Omental fat pad (tissue), 4 donors: ENCODE measurements around the gene ZFYVE16. TPM values are rescaled to one million over a fixed set of nuclear protein-coding genes. Genes with fewer than 3 reads are reported as not detected.

Experiments used
- ATAC-seq: fragments of 150-250 bp; one replicate; pipeline ENCODE4 v1.9.1; 2016; ENCODE audit warnings: mild to moderate bottlenecking, moderate library complexity; ENCODE audit not compliant: low FRiP score
- DNase-seq: peaks from one replicate; pipeline ENCODE4 v3.0.0-alpha.2; 2019; ENCODE audit warnings: low spot score
- CTCF ChIP-seq, 3 donors: fragments of 450-650 bp; IDR thresholded peaks; one replicate each; pipeline ENCODE4 v1.5.1; 2016 to 2017; ENCODE audit warnings: antibody characterized with exemption in 3 of 3, mild to moderate bottlenecking in 3 of 3, moderate library complexity in 2 of 3
- small RNA-seq: library from RNA; depleted of rRNA; stranded (forward); fragments of <200 nt; gene quantifications from one replicate; pipeline ENCODE3, GENCODE V24; 2016
- total RNA-seq, 4 donors: library from RNA; depleted of rRNA; stranded (reverse); fragments of >200 nt; gene quantifications; one replicate each; pipeline ENCODE4 v1.1.0, GENCODE V29; 2016

The ZFYVE16 gene
- total RNA-seq, 4 donors from 2014 or later, result 24.2 to 71.2 (median 30.5) TPM

GRCh38 chr5:80504833-80505232 is 97.0 kb downstream of the ZFYVE16 start:
- no peak for TF ChIP-seq CTCF (IDR thresholded peaks at IDR 0.05)
- DNase-seq (no peak), ATAC-seq (no peak)

GRCh38 chr5:80507663-80508062 is 99.8 kb downstream of the ZFYVE16 start:
- no peak for ATAC-seq
- DNase-seq, result no peak

GRCh38 chr5:80508844-80509243 is 101.0 kb downstream of the ZFYVE16 start:
- no peak for ATAC-seq
- no peak for DNase-seq
- no peak for TF ChIP-seq CTCF (IDR thresholded peaks at IDR 0.05)

More at GRCh38 chr5:80507663-80508062, 99.8 kb downstream of the ZFYVE16 start:
- TF ChIP-seq CTCF (IDR thresholded peaks at IDR 0.05), result no peak

- DNase-seq, result no peak
- TF ChIP-seq CTCF (IDR thresholded peaks at IDR 0.05), result no peak
- ATAC-seq, result no peak
Observed at GRCh38 chr5:80509362-80509761, 101.5 kb downstream of the ZFYVE16 start.

GRCh38 chr5:80516826-80517225 is 109.0 kb downstream of the ZFYVE16 start:
- no peak for TF ChIP-seq CTCF (IDR thresholded peaks at IDR 0.05)
- ATAC-seq, result peak; percentile 44
- DNase-seq, result no peak

Small RNAs within 50 kb of the gene (small RNA-seq; reads per million reads assigned to genes)
- not detected for gene RNU6-211P

Other genes with a start within 250 kb of the ZFYVE16 start
- 10 to 100 TPM; 19.5 to 32.8 (median 25.6) TPM for gene SERINC5, start 152.0 kb upstream of the ZFYVE16 start, total RNA-seq
- gene SPZ1, start 88.1 kb upstream of the ZFYVE16 start, total RNA-seq, result not detected
- gene FAM151B, start 80.0 kb downstream of the ZFYVE16 start, total RNA-seq, result 1 to 10 TPM in 3 of 4 donors, under 1 TPM in 1; 0.79 to 5.7 (median 4.1) TPM
- not detected for gene ANKRD34B, start 162.2 kb downstream of the ZFYVE16 start, total RNA-seq
- gene MSH3, start 246.6 kb downstream of the ZFYVE16 start, total RNA-seq, result 10 to 100 TPM in 3 of 4 donors, 1 to 10 TPM in 1; 10.0 to 16.8 (median 13.1) TPM
- 10 to 100 TPM in 3 of 4 donors, 1 to 10 TPM in 1; 9.1 to 12.2 (median 10.2) TPM for gene DHFR, start 246.9 kb downstream of the ZFYVE16 start, total RNA-seq